Mesothelial cell of epicardium (in vitro differentiated cells): Measurements from ENCODE around the gene PRCD. TPM values are rescaled to one million over a fixed set of nuclear protein-coding genes. Genes with fewer than 3 reads are reported as not detected.
"Not testable (repeated sequence)": the region's sequence is repeated elsewhere in the genome, so short reads cannot be mapped to it uniquely, and the experiment has no call there.

Experiments used
- DNase-seq, 2 experiments: peaks; one replicate each; pipeline ENCODE4 v3.0.0; 2021; ENCODE audit warnings: low spot score in 2 of 2; ENCODE audit not compliant: unreplicated experiment in 2 of 2
- H3K27ac Mint-ChIP-seq: 2 replicates; pipeline ENCODE4 v1.8.0; 2021; ENCODE audit warnings: mixed read lengths
- H3K27me3 Mint-ChIP-seq: 2 replicates; pipeline ENCODE4 v1.8.0; 2021; ENCODE audit warnings: low read depth, mixed read lengths
- H3K36me3 Mint-ChIP-seq: 2 replicates; pipeline ENCODE4 v1.8.0; 2021; ENCODE audit warnings: mixed read lengths
- H3K4me1 Mint-ChIP-seq: 2 replicates; pipeline ENCODE4 v1.8.0; 2021; ENCODE audit warnings: mixed read lengths
- H3K4me3 Mint-ChIP-seq: 2 replicates; pipeline ENCODE4 v1.8.0; 2021; ENCODE audit warnings: mild to moderate bottlenecking, moderate library complexity, mixed read lengths
- H3K9me3 Mint-ChIP-seq: 2 replicates; pipeline ENCODE4 v1.8.0; 2021; ENCODE audit warnings: mixed read lengths
- CTCF ChIP-seq: fragments of 200-600 bp; sonication (generic); IDR thresholded peaks from one replicate; pipeline ENCODE4 v1.5.0; 2021; ENCODE audit warnings: antibody characterized with exemption; ENCODE audit not compliant: unreplicated experiment
- total RNA-seq: library from RNA; stranded (reverse); gene quantifications from 3 replicates; pipeline ENCODE4 v1.2.1, GENCODE V29; 2021

PRCD gene
- total RNA-seq, 1 donor from 2014 or later = 9.9 TPM

GRCh38 chr17:76501827-76502307 lies 38.0 kb upstream of the PRCD start:
- H3K4me3 Mint-ChIP-seq = peak overlapping the region; percentile 76
- H3K27me3 Mint-ChIP-seq = peaks cover 7% of the 10 kb centered on the region
- TF ChIP-seq CTCF = no peak
- no peak for DNase-seq
- H3K4me1 Mint-ChIP-seq = peaks cover 44% of the 10 kb centered on the region
- no peaks in the 10 kb centered on the region for H3K36me3 Mint-ChIP-seq
- no peaks in the 10 kb centered on the region for H3K9me3 Mint-ChIP-seq
- H3K27ac Mint-ChIP-seq = peak overlapping the region; percentile 90

- Mint-ChIP-seq H3K4me3 (no peak overlapping the region), H3K27ac (no peak overlapping the region), H3K36me3 (no peaks in the 10 kb centered on the region), H3K27me3 (peaks cover 12% of the 10 kb centered on the region), H3K9me3 (no peaks in the 10 kb centered on the region), H3K4me1 (peaks cover 44% of the 10 kb centered on the region)
- no peak for DNase-seq
- no peak for TF ChIP-seq CTCF
These were observed 37.3 kb upstream of the PRCD start for GRCh38 chr17:76502341-76503211.

- no peak for DNase-seq
- Mint-ChIP-seq H3K9me3 (no peaks in the 10 kb centered on the region), H3K27ac (no peak overlapping the region), H3K4me1 (peaks cover 30% of the 10 kb centered on the region), H3K27me3 (peaks cover 23% of the 10 kb centered on the region), H3K36me3 (no peaks in the 10 kb centered on the region), H3K4me3 (no peak overlapping the region)
- no peak for TF ChIP-seq CTCF
These were observed 35.7 kb upstream of the PRCD start for GRCh38 chr17:76504117-76504516.

- H3K36me3 Mint-ChIP-seq = no peaks in the 10 kb centered on the region
- no peak overlapping the region for H3K4me3 Mint-ChIP-seq
- peak; percentile 96 for TF ChIP-seq CTCF
- no peak overlapping the region for H3K27ac Mint-ChIP-seq
- peak; percentile 65 to 95 for DNase-seq
- H3K4me1 Mint-ChIP-seq = peaks cover 19% of the 10 kb centered on the region
- H3K27me3 Mint-ChIP-seq = peaks cover 19% of the 10 kb centered on the region
- H3K9me3 Mint-ChIP-seq = no peaks in the 10 kb centered on the region
These were observed 33.2 kb upstream of the PRCD start for GRCh38 chr17:76506408-76507345.

GRCh38 chr17:76508472-76509063 lies 31.3 kb upstream of the PRCD start:
- H3K9me3 Mint-ChIP-seq, H3K27ac Mint-ChIP-seq, H3K4me3 Mint-ChIP-seq, DNase-seq, H3K36me3 Mint-ChIP-seq, H3K4me1 Mint-ChIP-seq: not testable (repeated sequence)
- peaks cover 19% of the 10 kb centered on the region for H3K27me3 Mint-ChIP-seq
